Measurements from ENCODE around the gene HSPA6.
"Not testable (repeated sequence)": the region's sequence is repeated elsewhere in the genome, so short reads cannot be mapped to it uniquely, and the experiment has no call there.

Gene HSPA6

GRCh38 chr1:161511018-161511755 lies 13.2 kb upstream of the HSPA6 start:
- TF ChIP-seq FOXP2 (optimal IDR thresholded peaks at IDR 0.05; ENCODE audit: control extremely low read depth, extremely low read length, insufficient read depth), result no peak
- no peak for TF ChIP-seq POLR2AphosphoS5 (IDR thresholded peaks at IDR 0.05; ENCODE audit: borderline replicate concordance, low read depth, low read length)
- no peak for TF ChIP-seq EZH2 (IDR thresholded peaks at IDR 0.05)
- no peaks in the 10 kb centered on the region for H3K9me3 ChIP-seq (ENCODE audit: low read depth, low read length)
- no peak overlapping the region for H3K4me3 ChIP-seq
- H3K9ac ChIP-seq (ENCODE audit: insufficient read length), result no peak overlapping the region
- no peaks in the 10 kb centered on the region for H3K36me3 ChIP-seq (ENCODE audit: insufficient read depth, low read length)
- no peak overlapping the region for H3K27ac ChIP-seq
- no peak for DNase-seq (ENCODE audit: low read depth, low spot score)

- TF ChIP-seq POLR2AphosphoS5 (IDR thresholded peaks at IDR 0.05; ENCODE audit: borderline replicate concordance, low read depth, low read length) (no peak), FOXP2 (optimal IDR thresholded peaks at IDR 0.05; ENCODE audit: control extremely low read depth, extremely low read length, insufficient read depth) (no peak), EZH2 (IDR thresholded peaks at IDR 0.05) (no peak)
- Histone ChIP-seq H3K4me3 (no peak overlapping the region), H3K9me3 (ENCODE audit: low read depth, low read length) (no peaks in the 10 kb centered on the region), H3K9ac (ENCODE audit: insufficient read length) (no peak overlapping the region), H3K36me3 (ENCODE audit: insufficient read depth, low read length) (no peaks in the 10 kb centered on the region), H3K27ac (no peak overlapping the region)
- no peak for DNase-seq (ENCODE audit: low read depth, low spot score)
Measured at GRCh38 chr1:161511756-161512060, 12.6 kb upstream of the HSPA6 start.

GRCh38 chr1:161512636-161513447 lies 11.5 kb upstream of the HSPA6 start:
- DNase-seq (ENCODE audit: low read depth, low spot score), result not testable (repeated sequence)

GRCh38 chr1:161513448-161513780 lies 10.9 kb upstream of the HSPA6 start:
- H3K36me3 ChIP-seq (ENCODE audit: insufficient read depth, low read length); H3K4me3 ChIP-seq; H3K9ac ChIP-seq (ENCODE audit: insufficient read length); H3K9me3 ChIP-seq (ENCODE audit: low read depth, low read length); DNase-seq (ENCODE audit: low read depth, low spot score); H3K27ac ChIP-seq: not testable (repeated sequence)

More at GRCh38 chr1:161512636-161513447, 11.5 kb upstream of the HSPA6 start:
- not testable (repeated sequence) for H3K27ac ChIP-seq; H3K9ac ChIP-seq (ENCODE audit: insufficient read length); H3K9me3 ChIP-seq (ENCODE audit: low read depth, low read length); H3K4me3 ChIP-seq; H3K36me3 ChIP-seq (ENCODE audit: insufficient read depth, low read length)

- not testable (repeated sequence) for H3K36me3 ChIP-seq (ENCODE audit: insufficient read depth, low read length); H3K9ac ChIP-seq (ENCODE audit: insufficient read length); H3K27ac ChIP-seq; H3K4me3 ChIP-seq; H3K9me3 ChIP-seq (ENCODE audit: low read depth, low read length); DNase-seq (ENCODE audit: low read depth, low spot score)
Measured at GRCh38 chr1:161513953-161514352, 10.4 kb upstream of the HSPA6 start.

GRCh38 chr1:161523041-161523816 lies 1.1 kb upstream of the HSPA6 start:
- not testable (repeated sequence) for H3K9me3 ChIP-seq (ENCODE audit: low read depth, low read length); H3K27ac ChIP-seq; H3K9ac ChIP-seq (ENCODE audit: insufficient read length); DNase-seq (ENCODE audit: low read depth, low spot score); H3K36me3 ChIP-seq (ENCODE audit: insufficient read depth, low read length)
- peak overlapping the region; percentile 96 for H3K4me3 ChIP-seq

GRCh38 chr1:161524742-161525291 lies 477 bp downstream of the HSPA6 start:
- not testable (repeated sequence) for H3K27ac ChIP-seq; H3K36me3 ChIP-seq (ENCODE audit: insufficient read depth, low read length); DNase-seq (ENCODE audit: low read depth, low spot score); H3K9ac ChIP-seq (ENCODE audit: insufficient read length); H3K9me3 ChIP-seq (ENCODE audit: low read depth, low read length)
- peak overlapping the region; percentile 96; the same call in 1 of the 2 replicates for H3K4me3 ChIP-seq

GRCh38 chr1:161525321-161525720 lies 981 bp downstream of the HSPA6 start:
- H3K36me3 ChIP-seq (ENCODE audit: insufficient read depth, low read length); H3K9me3 ChIP-seq (ENCODE audit: low read depth, low read length); H3K9ac ChIP-seq (ENCODE audit: insufficient read length); DNase-seq (ENCODE audit: low read depth, low spot score); H3K27ac ChIP-seq; H3K4me3 ChIP-seq: not testable (repeated sequence)

GRCh38 chr1:161525918-161526317 lies 1.6 kb downstream of the HSPA6 start:
- H3K36me3 ChIP-seq (ENCODE audit: insufficient read depth, low read length); DNase-seq (ENCODE audit: low read depth, low spot score): not testable (repeated sequence)

GRCh38 chr1:161528550-161528949 lies 4.2 kb downstream of the HSPA6 start:
- not testable (repeated sequence) for H3K9me3 ChIP-seq (ENCODE audit: low read depth, low read length); H3K27ac ChIP-seq; H3K36me3 ChIP-seq (ENCODE audit: insufficient read depth, low read length); DNase-seq (ENCODE audit: low read depth, low spot score); H3K4me3 ChIP-seq; H3K9ac ChIP-seq (ENCODE audit: insufficient read length)

More at GRCh38 chr1:161525918-161526317, 1.6 kb downstream of the HSPA6 start:
- not testable (repeated sequence) for H3K27ac ChIP-seq; H3K9me3 ChIP-seq (ENCODE audit: low read depth, low read length); H3K9ac ChIP-seq (ENCODE audit: insufficient read length); H3K4me3 ChIP-seq

GRCh38 chr1:161529463-161530104 lies 5.2 kb downstream of the HSPA6 start:
- not testable (repeated sequence) for H3K9me3 ChIP-seq (ENCODE audit: low read depth, low read length); H3K27ac ChIP-seq; DNase-seq (ENCODE audit: low read depth, low spot score); H3K36me3 ChIP-seq (ENCODE audit: insufficient read depth, low read length)
- Histone ChIP-seq H3K9ac (ENCODE audit: insufficient read length) (peak overlapping the region; percentile 60), H3K4me3 (peak overlapping the region; percentile 82)

- not testable (repeated sequence) for DNase-seq (ENCODE audit: low read depth, low spot score); H3K27ac ChIP-seq; H3K36me3 ChIP-seq (ENCODE audit: insufficient read depth, low read length); H3K9me3 ChIP-seq (ENCODE audit: low read depth, low read length)
- Histone ChIP-seq H3K9ac (ENCODE audit: insufficient read length) (peak overlapping the region; percentile 60), H3K4me3 (peak overlapping the region; percentile 82)
Measured at GRCh38 chr1:161530158-161530557, 5.8 kb downstream of the HSPA6 start.
